NCI-H82 (cell line): ENCODE measurements around the gene RAB23.
"Not testable (repeated sequence)": the region's sequence is repeated elsewhere in the genome, so short reads cannot be mapped to it uniquely, and the experiment has no call there.

Experiments used
- DNase-seq: peaks from one replicate; lab custom pipeline; 2025; lab: John Stamatoyannopoulos, UW

Gene RAB23

GRCh38 chr6:57221936-57222742, at the start of gene RAB23:
TSS of gene RAB23 (minus strand) at chr6:57222307. CDS start at chr6:57210380, 11,927 bp downstream.
- peak; percentile 91 for DNase-seq

- no peak for DNase-seq
These were observed 46.2 kb upstream of the RAB23 start for GRCh38 chr6:57268294-57268640.

DNA sequence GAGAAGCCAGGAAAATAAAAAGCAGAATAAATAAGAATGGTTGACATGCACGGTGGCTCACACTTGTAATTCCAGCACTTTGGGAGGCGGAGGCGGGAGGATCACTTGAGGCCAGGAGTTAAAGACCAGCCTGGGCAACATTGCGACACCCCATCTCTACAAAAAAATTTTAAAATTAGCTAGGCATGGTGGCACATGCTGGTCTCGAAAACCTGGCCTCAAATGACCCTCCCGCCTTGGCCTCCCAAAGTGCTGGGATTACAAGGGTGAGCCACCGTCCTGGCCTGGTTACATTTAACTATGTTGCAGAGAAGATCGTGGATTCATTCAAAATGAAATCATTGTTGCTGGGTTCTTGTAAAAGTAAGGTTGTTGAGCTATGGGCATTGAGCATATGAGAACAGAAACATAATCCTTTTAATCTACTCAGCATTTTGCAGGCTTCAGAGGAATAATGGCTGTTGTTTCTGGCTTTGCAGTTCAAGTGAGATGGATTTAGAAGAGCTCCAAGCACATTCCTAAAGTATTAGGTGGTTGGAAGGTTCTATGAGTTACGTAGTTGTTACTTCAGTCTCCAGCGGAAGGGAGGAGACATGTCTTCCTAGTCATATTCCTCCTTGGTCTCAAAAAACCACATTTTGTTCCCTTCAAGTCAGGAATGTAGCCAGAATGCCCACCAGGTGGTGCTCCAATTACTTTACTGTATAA, 45.6 kb upstream of the RAB23 start:
- DNase-seq: peak; percentile 72

DNA sequence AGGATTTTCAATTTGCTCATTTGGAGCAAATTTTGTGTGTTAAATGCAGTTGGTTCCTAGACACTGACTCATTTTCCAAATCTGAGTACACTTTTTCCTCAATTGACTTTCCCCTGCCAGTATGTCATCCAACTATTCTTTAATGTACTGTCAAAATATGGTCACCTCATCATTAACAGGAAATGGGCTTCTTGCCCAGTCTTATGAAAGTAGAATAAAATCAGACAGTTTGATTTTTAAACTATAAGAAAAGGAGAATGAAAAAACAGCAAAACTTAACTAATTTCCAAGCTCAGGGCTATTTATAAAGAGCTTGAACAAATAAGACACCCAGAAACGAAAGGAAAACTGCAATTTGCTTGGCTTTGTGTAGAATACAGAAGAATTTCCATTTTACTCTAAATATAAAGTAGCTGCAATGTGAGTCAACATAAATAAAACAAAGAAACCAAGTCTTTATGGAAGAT, 43.7 kb upstream of the RAB23 start:
- no peak for DNase-seq

- DNase-seq: no peak
These were observed 41.6 kb upstream of the RAB23 start for GRCh38 chr6:57263739-57264138.

DNA sequence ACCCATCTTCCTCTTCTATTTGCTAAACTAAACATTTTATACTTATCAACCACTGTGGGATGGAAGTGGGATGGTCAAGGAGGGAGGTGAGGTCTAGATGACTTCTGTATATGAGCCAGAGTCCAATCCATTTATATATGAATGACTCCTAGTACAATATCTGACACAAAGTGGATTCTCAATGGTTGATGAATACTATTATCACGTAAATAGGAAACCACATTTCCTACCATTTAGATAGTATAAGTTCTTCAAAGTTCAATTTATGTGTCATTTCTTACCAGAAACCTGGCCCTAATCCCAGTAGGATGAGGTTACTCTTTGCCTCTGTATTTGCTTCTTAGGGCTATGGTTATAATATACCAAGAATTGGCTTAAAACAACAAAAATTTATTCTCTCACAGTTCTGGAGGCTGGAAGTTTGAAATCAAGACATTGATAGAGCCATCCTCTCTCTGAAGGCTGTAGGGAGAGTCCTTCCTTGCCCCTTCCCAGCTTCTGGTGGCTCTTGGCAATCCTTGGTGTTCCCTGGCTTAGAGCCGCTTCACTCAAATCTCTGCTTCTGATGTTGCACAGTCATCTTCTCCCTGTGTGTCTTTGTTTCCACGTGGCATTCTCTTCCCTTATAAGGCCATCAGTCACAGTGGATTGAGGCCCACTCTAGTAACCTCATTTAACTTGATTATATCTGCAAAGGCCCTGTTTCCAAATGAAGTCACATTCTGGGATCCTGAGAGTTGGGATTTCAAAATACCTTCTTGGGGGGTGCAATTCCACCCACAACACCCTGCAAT, 41.0 kb upstream of the RAB23 start:
- DNase-seq: no peak

DNA sequence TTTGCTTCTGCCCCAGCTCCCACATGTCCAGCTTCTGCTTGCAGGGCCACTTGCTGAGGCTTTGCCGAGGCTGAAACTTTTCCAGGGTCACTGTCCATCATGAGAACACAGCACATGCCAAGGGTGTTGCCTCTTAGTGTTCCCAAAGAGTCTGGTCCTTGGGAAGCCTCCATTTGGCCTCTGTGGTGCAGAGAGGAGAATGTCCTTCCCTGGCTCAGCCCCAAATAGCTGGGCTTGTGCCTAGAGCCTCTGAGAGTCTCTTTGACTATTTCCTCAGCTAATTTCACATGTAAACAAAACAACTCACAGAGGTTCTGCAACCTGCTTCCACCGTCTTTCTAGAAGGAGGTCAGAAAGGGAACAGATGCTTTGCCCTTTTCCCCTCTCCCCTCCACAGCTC, 40.4 kb upstream of the RAB23 start:
- DNase-seq: no peak

- no peak for DNase-seq
These were observed 39.8 kb upstream of the RAB23 start for GRCh38 chr6:57261926-57262325.

GRCh38 chr6:57259064-57259463, 37.0 kb upstream of the RAB23 start:
- DNase-seq: no peak

DNA sequence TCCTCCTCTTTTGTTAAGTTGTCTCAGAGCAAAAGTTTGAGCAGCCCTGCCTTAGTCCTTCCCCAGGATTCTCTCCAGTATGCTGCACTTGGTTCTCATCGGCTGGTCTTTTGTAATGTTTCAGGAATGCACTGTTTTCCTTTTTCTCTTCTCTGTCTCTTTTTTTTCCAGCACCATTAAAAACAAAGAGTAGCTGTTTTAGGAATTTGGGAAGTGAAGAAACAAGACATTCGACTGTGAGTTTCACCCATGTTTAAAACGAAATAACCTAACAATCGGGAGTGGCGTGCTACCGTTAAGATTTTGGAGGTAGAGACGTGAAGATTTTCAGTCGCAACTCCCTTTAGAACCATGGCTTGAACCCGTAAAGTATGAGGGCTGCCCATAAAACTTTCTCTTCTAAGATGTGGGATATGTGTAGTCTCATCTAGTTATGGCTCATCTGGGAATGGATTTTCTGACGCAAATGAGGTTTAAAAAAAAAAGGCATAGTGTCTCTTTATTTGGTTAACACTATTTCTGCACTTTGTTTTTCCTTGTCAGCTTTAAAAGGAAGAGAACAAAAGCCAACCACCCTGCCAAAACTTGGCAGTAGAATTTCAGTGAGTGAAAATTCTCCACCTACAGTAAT, 35.9 kb upstream of the RAB23 start:
- DNase-seq: no peak

DNA sequence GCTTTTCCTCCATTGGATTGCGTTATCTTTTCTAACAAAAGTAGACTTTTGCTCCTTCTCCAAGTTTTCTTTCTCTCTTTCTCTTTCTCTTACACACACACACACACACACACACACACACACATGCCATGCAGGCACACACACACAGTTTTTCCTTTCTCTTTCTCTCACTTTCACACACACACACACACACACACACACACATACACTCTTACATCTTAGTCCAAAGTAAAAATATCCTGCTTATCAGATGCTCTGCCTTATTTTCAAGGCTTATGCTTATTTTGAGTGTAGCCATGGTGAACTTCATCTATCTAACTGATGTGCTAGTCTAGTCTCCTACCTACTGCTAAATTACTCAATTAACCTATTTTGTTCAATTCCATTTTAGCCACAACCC, 34.4 kb upstream of the RAB23 start:
- no peak for DNase-seq

GRCh38 chr6:57255451-57256169, 33.5 kb upstream of the RAB23 start:
- no peak for DNase-seq

DNA sequence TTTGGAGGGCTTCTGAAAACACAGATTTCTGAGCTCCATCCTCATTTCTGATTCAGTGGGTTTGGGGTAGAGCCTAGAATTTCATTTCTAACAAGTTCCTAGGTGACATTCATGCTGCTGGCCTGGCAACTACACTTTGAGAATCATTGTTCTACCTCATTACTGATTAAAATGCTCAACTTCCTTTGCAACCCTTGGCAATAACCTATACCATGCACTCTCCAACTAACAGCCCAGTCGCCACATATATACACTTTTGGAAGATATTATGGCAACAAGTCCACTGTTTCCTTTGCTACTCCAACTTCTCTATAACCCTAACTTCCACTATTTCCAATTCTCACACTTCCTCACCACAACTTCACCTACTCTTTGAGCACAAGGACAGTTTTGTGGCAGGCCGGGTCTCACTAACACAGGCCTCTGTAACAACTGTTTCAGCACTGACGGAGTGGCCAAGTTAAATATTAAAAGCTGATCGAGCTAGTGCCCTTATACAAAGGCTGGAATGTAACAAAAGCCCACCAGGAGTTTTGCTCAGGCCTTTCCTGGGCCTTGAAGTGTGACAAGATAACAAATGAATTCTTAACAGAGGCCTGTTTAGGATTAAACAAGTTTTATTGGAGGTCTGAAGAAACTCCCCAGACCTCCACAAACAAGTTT, 32.1 kb upstream of the RAB23 start:
- DNase-seq: no peak

- DNase-seq: no peak
These were observed 30.9 kb upstream of the RAB23 start for GRCh38 chr6:57252975-57253374.

- DNase-seq: no peak
These were observed 30.0 kb upstream of the RAB23 start for GRCh38 chr6:57252137-57252536.

DNA sequence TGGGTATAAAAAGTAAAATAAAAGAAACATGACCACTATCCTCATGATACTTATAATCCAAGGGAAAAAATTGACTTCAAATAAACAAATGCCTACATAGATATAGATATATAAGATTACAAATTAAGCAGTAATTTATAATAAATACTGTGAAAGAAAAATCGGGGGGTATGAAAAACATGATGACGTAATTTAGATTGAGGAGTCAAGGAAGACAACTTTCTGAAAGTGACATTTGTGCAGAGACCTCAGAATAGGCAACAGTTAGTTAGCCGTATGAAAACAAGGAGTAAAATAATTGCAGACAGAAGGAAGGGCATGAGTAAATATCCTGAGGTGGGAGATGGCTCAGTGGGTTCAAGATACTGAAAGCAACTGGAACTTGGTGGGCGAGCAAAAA, 28.2 kb upstream of the RAB23 start:
- DNase-seq: no peak

GRCh38 chr6:57248311-57248895, 26.3 kb upstream of the RAB23 start:
- peak; percentile 8 for DNase-seq

DNA sequence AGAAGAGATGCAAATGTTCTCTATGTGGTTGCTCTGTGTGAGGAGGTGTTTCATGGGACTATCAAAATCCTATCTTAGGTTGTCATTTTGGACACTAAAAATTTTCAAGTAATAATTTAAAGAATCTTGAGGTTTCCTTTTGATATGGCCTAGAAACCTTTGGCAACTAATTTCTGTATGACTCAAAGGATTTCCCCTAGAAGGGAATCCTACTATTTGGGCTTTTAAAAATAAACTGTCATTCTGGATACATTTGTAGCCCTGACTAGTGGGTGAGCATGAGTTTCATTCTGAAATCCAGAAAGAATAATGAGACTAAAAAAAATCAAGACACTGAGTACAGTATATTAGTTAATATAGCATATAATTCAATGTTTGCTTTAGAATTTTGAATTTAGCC, 25.5 kb upstream of the RAB23 start:
- DNase-seq: no peak

GRCh38 chr6:57246307-57246706, 24.2 kb upstream of the RAB23 start:
- DNase-seq: no peak

DNA sequence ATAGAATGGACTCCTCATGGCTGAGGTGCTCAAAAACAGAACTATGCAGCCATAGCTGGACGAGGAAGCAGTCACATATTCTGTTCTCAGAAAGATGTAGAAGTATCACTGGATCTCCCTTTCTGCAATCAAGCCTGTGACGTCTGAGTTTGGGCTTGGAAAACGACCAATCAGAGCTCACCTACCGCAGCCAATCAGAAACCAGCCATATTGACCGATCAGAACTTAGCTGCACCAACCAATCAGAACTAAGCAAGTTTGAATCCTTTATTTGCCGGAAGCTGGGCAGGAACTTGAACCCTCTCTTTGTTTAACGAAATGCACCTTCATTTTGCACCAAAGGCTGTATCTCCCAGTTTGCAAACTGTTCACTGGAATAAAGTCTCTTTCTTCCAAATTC, 21.8 kb upstream of the RAB23 start:
- DNase-seq: no peak

DNA sequence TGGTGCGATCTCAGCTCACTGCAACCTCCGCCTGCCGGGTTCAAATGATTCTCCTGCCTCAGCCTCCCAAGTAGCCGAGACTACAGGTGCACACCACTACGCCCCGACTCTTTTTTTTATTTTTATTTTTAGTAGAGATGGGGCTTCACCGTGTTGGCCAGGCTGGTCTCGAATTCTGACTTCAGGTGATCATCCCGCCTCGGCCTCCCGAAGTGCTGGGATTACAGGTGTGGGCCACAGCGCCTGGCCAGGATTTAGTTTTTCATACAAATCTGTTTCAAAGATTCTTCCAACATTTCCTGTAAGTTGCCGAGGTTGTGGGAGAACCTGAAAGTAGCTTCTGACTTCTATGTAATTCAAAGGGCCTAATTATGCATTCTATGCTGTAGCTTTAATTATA, 21.4 kb upstream of the RAB23 start:
- not testable (repeated sequence) for DNase-seq
